ENCODE measurements around the gene MUC5AC.

DNA sequence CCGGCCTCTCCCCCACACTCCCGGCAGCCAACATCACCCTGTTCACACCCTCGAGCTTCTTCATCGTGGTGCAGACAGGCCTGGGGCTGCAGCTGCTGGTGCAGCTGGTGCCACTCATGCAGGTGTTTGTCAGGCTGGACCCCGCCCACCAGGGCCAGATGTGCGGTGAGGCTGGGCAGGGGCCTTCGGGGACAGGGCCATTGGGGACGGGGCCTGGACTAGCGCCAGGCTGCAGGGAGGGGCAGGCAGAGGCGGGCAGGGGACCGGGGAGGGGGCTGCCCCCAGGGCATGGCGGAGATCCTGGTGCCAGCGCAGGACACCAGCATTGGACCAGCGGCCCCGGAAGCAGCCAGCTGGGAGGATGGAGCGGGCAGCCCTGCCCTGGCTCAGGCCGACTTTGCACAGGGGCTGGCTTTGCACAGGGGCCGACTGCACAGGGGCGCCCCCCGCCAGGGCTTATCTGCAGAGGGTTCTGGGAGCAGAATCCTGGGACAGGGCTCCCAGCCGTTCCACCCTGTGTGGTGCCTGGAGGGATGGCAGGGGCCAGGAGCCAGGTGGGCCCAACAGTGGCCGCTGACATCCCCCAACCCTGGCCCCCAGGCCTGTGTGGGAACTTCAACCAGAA, 73.8 kb downstream of the MUC5AC start:
- TF ChIP-seq, protein P1, sequence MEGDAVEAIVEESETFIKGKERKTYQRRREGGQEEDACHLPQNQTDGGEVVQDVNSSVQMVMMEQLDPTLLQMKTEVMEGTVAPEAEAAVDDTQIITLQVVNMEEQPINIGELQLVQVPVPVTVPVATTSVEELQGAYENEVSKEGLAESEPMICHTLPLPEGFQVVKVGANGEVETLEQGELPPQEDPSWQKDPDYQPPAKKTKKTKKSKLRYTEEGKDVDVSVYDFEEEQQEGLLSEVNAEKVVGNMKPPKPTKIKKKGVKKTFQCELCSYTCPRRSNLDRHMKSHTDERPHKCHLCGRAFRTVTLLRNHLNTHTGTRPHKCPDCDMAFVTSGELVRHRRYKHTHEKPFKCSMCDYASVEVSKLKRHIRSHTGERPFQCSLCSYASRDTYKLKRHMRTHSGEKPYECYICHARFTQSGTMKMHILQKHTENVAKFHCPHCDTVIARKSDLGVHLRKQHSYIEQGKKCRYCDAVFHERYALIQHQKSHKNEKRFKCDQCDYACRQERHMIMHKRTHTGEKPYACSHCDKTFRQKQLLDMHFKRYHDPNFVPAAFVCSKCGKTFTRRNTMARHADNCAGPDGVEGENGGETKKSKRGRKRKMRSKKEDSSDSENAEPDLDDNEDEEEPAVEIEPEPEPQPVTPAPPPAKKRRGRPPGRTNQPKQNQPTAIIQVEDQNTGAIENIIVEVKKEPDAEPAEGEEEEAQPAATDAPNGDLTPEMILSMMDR (IDR thresholded peaks at IDR 0.05; ENCODE audit: low read depth, low read length), result no peak
- TF ChIP-seq EZH2phosphoT487 (IDR thresholded peaks at IDR 0.05; ENCODE audit: low read depth), result no peak
